Kidney (tissue), 14 donors: ENCODE measurements around the gene TMEM45B. TPM values are rescaled to one million over a fixed set of nuclear protein-coding genes. Genes with fewer than 3 reads are reported as not detected.
A peak's percentile ranks its signal among the peaks of the same experiment; 100 is the strongest.
"Not testable (repeated sequence)": the region's sequence is repeated elsewhere in the genome, so short reads cannot be mapped to it uniquely, and the experiment has no call there.

Source experiments
- DNase-seq, 5 donors: peaks; one replicate each; pipeline ENCODE4 v3.0.0-alpha.2; 2013 to 2020
- FAIRE-seq: peaks from 2 replicates; lab custom pipeline; 2012; peaks lifted over from hg19 to GRCh38; lab: Jason Lieb, UNC
- H3K27ac ChIP-seq, 2 donors: one replicate each; pipeline ENCODE4 v1.7.0; 2013; ENCODE audit warnings: low read depth in 2 of 2, low read length in 2 of 2, inconsistent platforms in 1 of 2
- H3K27me3 ChIP-seq: one replicate; pipeline ENCODE4 v1.7.1; 2013; ENCODE audit warnings: low read length, inconsistent platforms; ENCODE audit not compliant: control insufficient read depth, insufficient read depth
- H3K36me3 ChIP-seq, 3 donors: one replicate each; pipeline versions ENCODE4 v1.7.0 to v1.7.1; 2013; ENCODE audit warnings: low read length in 3 of 3, control low read depth in 1 of 3, inconsistent platforms in 1 of 3; ENCODE audit not compliant: insufficient read depth in 3 of 3, control insufficient read depth in 2 of 3
- H3K4me1 ChIP-seq, 3 donors: one replicate each; pipeline versions ENCODE4 v1.7.0 to v1.7.1; 2013; ENCODE audit warnings: low read length in 3 of 3, inconsistent platforms in 1 of 3, low read depth in 1 of 3; ENCODE audit not compliant: control insufficient read depth in 2 of 3, insufficient read depth in 2 of 3
- H3K4me3 ChIP-seq, 3 donors: one replicate each; pipeline versions ENCODE4 v1.7.0 to v1.8.1; 2013; ENCODE audit warnings: low read length in 3 of 3, control low read depth in 1 of 3, inconsistent platforms in 1 of 3
- H3K9ac ChIP-seq, 3 donors: one replicate each; pipeline versions ENCODE4 v1.7.0 to v1.7.1; 2013; ENCODE audit warnings: low read length in 3 of 3, control low read depth in 1 of 3, inconsistent platforms in 1 of 3
- H3K9me3 ChIP-seq, 3 donors: one replicate each; pipeline versions ENCODE4 v1.7.0 to v1.7.1; 2013; ENCODE audit warnings: low read length in 3 of 3, control low read depth in 1 of 3, inconsistent platforms in 1 of 3; ENCODE audit not compliant: control insufficient read depth in 2 of 3, insufficient read depth in 1 of 3
- intact Hi-C: fragments of 100-400 bp; cut with DNase I; formaldehyde crosslinking; loops from one replicate; pipeline ENCODE4 v1.11.1; 2022
- polyA plus RNA-seq: library from polyadenylated mRNA; stranded (reverse); fragments of 350-450 nt; fragmentation: Illumina TruSeq; extraction: RNeasy Lipid Tissue Mini Kit (QIAGEN cat#74804); gene quantifications from one replicate; pipeline ENCODE4 v1.2.3, GENCODE V29; 2014; ENCODE audit warnings: low read depth, low replicate concordance; ENCODE audit not compliant: insufficient read depth
- total RNA-seq: library from RNA; stranded (reverse); fragmentation: NEBNext Ultra II Directional; extraction: Animal tissue kit (Norgen Biotek cat#: 25700); gene quantifications from one replicate; pipeline ENCODE4 v1.2.1, GENCODE V29; 2021
- TF ChIP-seq, protein P1 (sequence below): IDR thresholded peaks from 3 replicates; pipeline ENCODE4 v1.5.1; 2012; ENCODE audit warnings: mild to moderate bottlenecking, moderate library complexity, borderline replicate concordance; ENCODE audit not compliant: insufficient read depth; ENCODE audit errors: extremely low read depth
- donor health status: control.
- donor health status: control.
- donor health status: control.
- donor health status: control.
- donor health status: control.
- donor health status: DM: yes; HTN: yes; CAD: no.
- donor health status: Normal renal cell carcinoma (clear cell type).

Gene TMEM45B
- total and polyA plus RNA-seq, 2 donors from 2014 or later, result 17.7 to 37.5 TPM

- Histone ChIP-seq H3K9me3 (no peaks in the 10 kb centered on the region), H3K36me3 (no peaks in the 10 kb centered on the region), H3K27me3 (no peaks in the 10 kb centered on the region), H3K4me1 (peaks cover 0 to 2% (median 0%) of the 10 kb centered on the region in 3 donors), H3K27ac (no peak overlapping the region), H3K9ac (no peak overlapping the region), H3K4me3 (no peak overlapping the region)
- intact Hi-C loops, result no loop called here
- DNase-seq, result no peak
- no peak for FAIRE-seq
- TF ChIP-seq, protein P1, sequence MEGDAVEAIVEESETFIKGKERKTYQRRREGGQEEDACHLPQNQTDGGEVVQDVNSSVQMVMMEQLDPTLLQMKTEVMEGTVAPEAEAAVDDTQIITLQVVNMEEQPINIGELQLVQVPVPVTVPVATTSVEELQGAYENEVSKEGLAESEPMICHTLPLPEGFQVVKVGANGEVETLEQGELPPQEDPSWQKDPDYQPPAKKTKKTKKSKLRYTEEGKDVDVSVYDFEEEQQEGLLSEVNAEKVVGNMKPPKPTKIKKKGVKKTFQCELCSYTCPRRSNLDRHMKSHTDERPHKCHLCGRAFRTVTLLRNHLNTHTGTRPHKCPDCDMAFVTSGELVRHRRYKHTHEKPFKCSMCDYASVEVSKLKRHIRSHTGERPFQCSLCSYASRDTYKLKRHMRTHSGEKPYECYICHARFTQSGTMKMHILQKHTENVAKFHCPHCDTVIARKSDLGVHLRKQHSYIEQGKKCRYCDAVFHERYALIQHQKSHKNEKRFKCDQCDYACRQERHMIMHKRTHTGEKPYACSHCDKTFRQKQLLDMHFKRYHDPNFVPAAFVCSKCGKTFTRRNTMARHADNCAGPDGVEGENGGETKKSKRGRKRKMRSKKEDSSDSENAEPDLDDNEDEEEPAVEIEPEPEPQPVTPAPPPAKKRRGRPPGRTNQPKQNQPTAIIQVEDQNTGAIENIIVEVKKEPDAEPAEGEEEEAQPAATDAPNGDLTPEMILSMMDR, result no peak
These were observed 2.3 kb upstream of the TMEM45B start for GRCh38 chr11:129813231-129813791.

GRCh38 chr11:129814244-129815014, 1.2 kb upstream of the TMEM45B start:
- Histone ChIP-seq H3K36me3 (no peaks in the 10 kb centered on the region), H3K4me3 (no peak overlapping the region), H3K9ac (no peak overlapping the region), H3K27ac (no peak overlapping the region), H3K27me3 (no peaks in the 10 kb centered on the region), H3K4me1 (peaks cover 0 to 2% (median 0%) of the 10 kb centered on the region in 3 donors), H3K9me3 (no peaks in the 10 kb centered on the region)
- DNase-seq (peak in 1 of 5 donors; percentile 2), FAIRE-seq (no peak)
- intact Hi-C loops, result no loop called here
- TF ChIP-seq, protein P1, result no peak

- no peak overlapping the region for H3K27ac ChIP-seq
- no peak overlapping the region for H3K9ac ChIP-seq
- H3K4me3 ChIP-seq, result no peak overlapping the region
- DNase-seq, result no peak
- H3K27me3 ChIP-seq, result no peaks in the 10 kb centered on the region
- H3K4me1 ChIP-seq, result peaks cover 0 to 2% (median 0%) of the 10 kb centered on the region in 3 donors
- no peaks in the 10 kb centered on the region for H3K9me3 ChIP-seq
- no peaks in the 10 kb centered on the region for H3K36me3 ChIP-seq
- intact Hi-C loops, result no loop called here
- FAIRE-seq, result no peak
- TF ChIP-seq, protein P1, result no peak
These were observed 1.9 kb downstream of the TMEM45B start for GRCh38 chr11:129817534-129818051.

GRCh38 chr11:129818236-129818635, 2.6 kb downstream of the TMEM45B start:
- H3K27ac ChIP-seq, intact Hi-C loops, H3K4me3 ChIP-seq, H3K9me3 ChIP-seq, FAIRE-seq, DNase-seq, H3K27me3 ChIP-seq, H3K4me1 ChIP-seq, H3K9ac ChIP-seq, H3K36me3 ChIP-seq: not testable (repeated sequence)
